ENCODE results near the gene MAN2A2. TPM values are rescaled to one million over a fixed set of nuclear protein-coding genes. Genes with fewer than 3 reads are reported as not detected.
A peak's percentile ranks its signal among the peaks of the same experiment; 100 is the strongest.

MAN2A2 gene
- total and polyA plus RNA-seq, 9 of the 15 experiments (the other 6 are each of a cell fraction or from before 2014, with no cell fraction given), result 7.3 to 151 (median 43.4) TPM

GRCh38 chr15:90860942-90861675 is 42.0 kb upstream of the MAN2A2 start (continued):
- TF ChIP-seq PRDM10 (IDR thresholded peaks at IDR 0.05; ENCODE audit: partially characterized antibody) (no peak), MAX (CRISPR knock-in tag; IDR thresholded peaks at IDR 0.05) (no peak), TRIM24 (IDR thresholded peaks at IDR 0.05) (no peak), GTF3C2 (IDR thresholded peaks at IDR 0.05; ENCODE audit: borderline replicate concordance, extremely low read depth, insufficient read length) (no peak), ZNF780A (CRISPR knock-in tag; IDR thresholded peaks at IDR 0.05) (no peak), RBM22 (IDR thresholded peaks at IDR 0.05; ENCODE audit: low read depth, low read length, poor library complexity, severe bottlenecking) (no peak), COPS2 (conservative IDR thresholded peaks at IDR 0.05) (no peak), ZBTB33 (CRISPR knock-in tag; IDR thresholded peaks at IDR 0.05) (peak; percentile 88), PTBP1 (IDR thresholded peaks at IDR 0.05; ENCODE audit: low read depth, low read length) (no peak)
- TF ChIP-seq, protein P1, sequence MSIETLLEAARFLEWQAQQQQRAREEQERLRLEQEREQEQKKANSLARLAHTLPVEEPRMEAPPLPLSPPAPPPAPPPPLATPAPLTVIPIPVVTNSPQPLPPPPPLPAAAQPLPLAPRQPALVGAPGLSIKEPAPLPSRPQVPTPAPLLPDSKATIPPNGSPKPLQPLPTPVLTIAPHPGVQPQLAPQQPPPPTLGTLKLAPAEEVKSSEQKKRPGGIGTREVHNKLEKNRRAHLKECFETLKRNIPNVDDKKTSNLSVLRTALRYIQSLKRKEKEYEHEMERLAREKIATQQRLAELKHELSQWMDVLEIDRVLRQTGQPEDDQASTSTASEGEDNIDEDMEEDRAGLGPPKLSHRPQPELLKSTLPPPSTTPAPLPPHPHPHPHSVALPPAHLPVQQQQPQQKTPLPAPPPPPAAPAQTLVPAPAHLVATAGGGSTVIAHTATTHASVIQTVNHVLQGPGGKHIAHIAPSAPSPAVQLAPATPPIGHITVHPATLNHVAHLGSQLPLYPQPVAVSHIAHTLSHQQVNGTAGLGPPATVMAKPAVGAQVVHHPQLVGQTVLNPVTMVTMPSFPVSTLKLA (conservative IDR thresholded peaks at IDR 0.05), result no peak
